Caco-2 (cell line): ENCODE results near the gene BACH2. TPM values are rescaled to one million over a fixed set of nuclear protein-coding genes. Genes with fewer than 3 reads are reported as not detected.

ENCODE experiments used
- BruUV-seq: library from RNA; stranded (reverse); fragments of 400-500 nt; replicated peaks from 2 replicates; lab custom pipeline; 2021; lab: Mats Ljungman, UMichigan
- CTCF ChIA-PET: fragments of 300-600 bp; sonication (Branson Sonifier 250); formaldehyde crosslinking; loops from one replicate; lab custom pipeline; 2022; ENCODE audit warnings: antibody characterized with exemption; lab: Charles Lee
- POLR2A ChIA-PET: fragments of 300-600 bp; sonication (Branson Sonifier 250); formaldehyde crosslinking; loops from one replicate; lab custom pipeline; 2022; ENCODE audit warnings: antibody characterized with exemption; lab: Charles Lee
- DNase-seq, 2 experiments: peaks; one replicate each; pipeline versions ENCODE4 v3.0.0 to v3.0.0-alpha.2; 2020 to 2022
- H3K27me3 ChIP-seq: replicated peaks from 2 replicates; pipeline ENCODE4 v1.6.0; 2011; ENCODE audit warnings: low read length; ENCODE audit not compliant: control insufficient read depth, insufficient read depth
- H3K36me3 ChIP-seq: 2 replicates; pipeline ENCODE4 v1.5.1; 2011; ENCODE audit warnings: low read length; ENCODE audit not compliant: control insufficient read depth, insufficient read depth
- H3K4me1 ChIP-seq: fragments of 250-450 bp; sonication (Bioruptor Pico); 2 replicates; pipeline ENCODE4 v1.5.1; 2020; ENCODE audit warnings: mild to moderate bottlenecking
- H3K4me3 ChIP-seq: 2 replicates; pipeline ENCODE4 v1.5.1; 2011; ENCODE audit warnings: low read depth, mild to moderate bottlenecking, control low read depth, low read length
- H3K9me3 ChIP-seq: fragments of 250-450 bp; sonication (Bioruptor Pico); 2 replicates; pipeline ENCODE4 v1.5.1; 2020; ENCODE audit warnings: mild to moderate bottlenecking, moderate library complexity
- H3K27ac Mint-ChIP-seq: one replicate; pipeline ENCODE4 v1.8.0; 2022; ENCODE audit warnings: mixed read lengths; ENCODE audit not compliant: unreplicated experiment
- H3K27me3 Mint-ChIP-seq: one replicate; pipeline ENCODE4 v1.8.0; 2022; ENCODE audit warnings: mixed read lengths; ENCODE audit not compliant: insufficient read depth, unreplicated experiment
- H3K36me3 Mint-ChIP-seq: one replicate; pipeline ENCODE4 v1.8.0; 2022; ENCODE audit warnings: mild to moderate bottlenecking, mixed read lengths; ENCODE audit not compliant: insufficient read depth, unreplicated experiment
- H3K4me1 Mint-ChIP-seq: one replicate; pipeline ENCODE4 v1.8.0; 2022; ENCODE audit warnings: low read depth, mixed read lengths; ENCODE audit not compliant: unreplicated experiment
- H3K4me3 Mint-ChIP-seq: one replicate; pipeline ENCODE4 v1.8.0; 2022; ENCODE audit warnings: mild to moderate bottlenecking, moderate library complexity, mixed read lengths; ENCODE audit not compliant: unreplicated experiment
- H3K9me3 Mint-ChIP-seq: one replicate; pipeline ENCODE4 v1.8.0; 2022; ENCODE audit warnings: mixed read lengths; ENCODE audit not compliant: unreplicated experiment
- intact Hi-C: fragments of 100-400 bp; cut with micrococcal nuclease; formaldehyde crosslinking; loops from one replicate; pipeline ENCODE4 v1.10.0; 2022; ENCODE audit not compliant: unreplicated experiment
- total RNA-seq: library from RNA; stranded (reverse); gene quantifications from 2 replicates; pipeline ENCODE4 v1.2.3, GENCODE V29; 2022
- TF ChIP-seq, protein P1 (sequence below), 2 experiments: fragments of 200-600 bp in 1 of 2; IDR thresholded peaks; 1 replicate in 1 of 2; 2 replicates in 1 of 2; pipeline versions ENCODE4 v1.5.1 to v1.8.0; 2011 to 2022; ENCODE audit warnings: antibody characterized with exemption in 1 of 2, control low read depth in 1 of 2, inconsistent platforms in 1 of 2, low read depth in 1 of 2, low read length in 1 of 2, mild to moderate bottlenecking in 1 of 2, moderate library complexity in 1 of 2; ENCODE audit not compliant: insufficient read depth in 1 of 2, severe bottlenecking in 1 of 2, unreplicated experiment in 1 of 2

The BACH2 gene
- total RNA-seq, 1 experiment from 2014 or later, result 0.43 TPM

- no TSS peak for BruUV-seq
- H3K36me3 Mint-ChIP-seq, result no peaks in the 10 kb centered on the region
- peaks cover 11% of the 10 kb centered on the region for H3K4me1 Mint-ChIP-seq
- no peak for DNase-seq
- POLR2A ChIA-PET, result no interaction called here
- intact Hi-C loops, result no loop called here
- Histone ChIP-seq H3K4me1 (no peaks in the 10 kb centered on the region), H3K9me3 (no peaks in the 10 kb centered on the region), H3K36me3 (no peaks in the 10 kb centered on the region), H3K27me3 (no peaks in the 10 kb centered on the region), H3K4me3 (no peak overlapping the region)
- H3K4me3 Mint-ChIP-seq, result no peak overlapping the region
- CTCF ChIA-PET, result no interaction called here
- H3K27ac Mint-ChIP-seq, result no peak overlapping the region
- H3K27me3 Mint-ChIP-seq, result no peaks in the 10 kb centered on the region
- TF ChIP-seq, protein P1, sequence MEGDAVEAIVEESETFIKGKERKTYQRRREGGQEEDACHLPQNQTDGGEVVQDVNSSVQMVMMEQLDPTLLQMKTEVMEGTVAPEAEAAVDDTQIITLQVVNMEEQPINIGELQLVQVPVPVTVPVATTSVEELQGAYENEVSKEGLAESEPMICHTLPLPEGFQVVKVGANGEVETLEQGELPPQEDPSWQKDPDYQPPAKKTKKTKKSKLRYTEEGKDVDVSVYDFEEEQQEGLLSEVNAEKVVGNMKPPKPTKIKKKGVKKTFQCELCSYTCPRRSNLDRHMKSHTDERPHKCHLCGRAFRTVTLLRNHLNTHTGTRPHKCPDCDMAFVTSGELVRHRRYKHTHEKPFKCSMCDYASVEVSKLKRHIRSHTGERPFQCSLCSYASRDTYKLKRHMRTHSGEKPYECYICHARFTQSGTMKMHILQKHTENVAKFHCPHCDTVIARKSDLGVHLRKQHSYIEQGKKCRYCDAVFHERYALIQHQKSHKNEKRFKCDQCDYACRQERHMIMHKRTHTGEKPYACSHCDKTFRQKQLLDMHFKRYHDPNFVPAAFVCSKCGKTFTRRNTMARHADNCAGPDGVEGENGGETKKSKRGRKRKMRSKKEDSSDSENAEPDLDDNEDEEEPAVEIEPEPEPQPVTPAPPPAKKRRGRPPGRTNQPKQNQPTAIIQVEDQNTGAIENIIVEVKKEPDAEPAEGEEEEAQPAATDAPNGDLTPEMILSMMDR (IDR thresholded peaks at IDR 0.05; ENCODE audit: insufficient read depth in 1 of 2, low read depth in 1 of 2, low read length in 1 of 2, severe bottlenecking in 1 of 2, unreplicated experiment in 1 of 2), result no peak
- H3K9me3 Mint-ChIP-seq, result peaks cover 9% of the 10 kb centered on the region
These were observed 96.7 kb downstream of the BACH2 start for GRCh38 chr6:90199900-90200299.

GRCh38 chr6:90198758-90199425 lies 97.8 kb downstream of the BACH2 start:
- Mint-ChIP-seq H3K27me3 (no peaks in the 10 kb centered on the region), H3K36me3 (no peaks in the 10 kb centered on the region), H3K27ac (no peak overlapping the region), H3K4me3 (no peak overlapping the region), H3K9me3 (peaks cover 9% of the 10 kb centered on the region), H3K4me1 (peaks cover 14% of the 10 kb centered on the region)
- intact Hi-C loops, result no loop called here
- DNase-seq, result no peak
- ChIA-PET CTCF (no interaction called here), POLR2A (no interaction called here)
- BruUV-seq, result no TSS peak
- Histone ChIP-seq H3K27me3 (no peaks in the 10 kb centered on the region), H3K4me3 (no peak overlapping the region), H3K36me3 (no peaks in the 10 kb centered on the region), H3K4me1 (no peaks in the 10 kb centered on the region), H3K9me3 (no peaks in the 10 kb centered on the region)
- TF ChIP-seq, protein P1 (IDR thresholded peaks at IDR 0.05; ENCODE audit: insufficient read depth in 1 of 2, low read depth in 1 of 2, low read length in 1 of 2, severe bottlenecking in 1 of 2, unreplicated experiment in 1 of 2), result no peak

DNA sequence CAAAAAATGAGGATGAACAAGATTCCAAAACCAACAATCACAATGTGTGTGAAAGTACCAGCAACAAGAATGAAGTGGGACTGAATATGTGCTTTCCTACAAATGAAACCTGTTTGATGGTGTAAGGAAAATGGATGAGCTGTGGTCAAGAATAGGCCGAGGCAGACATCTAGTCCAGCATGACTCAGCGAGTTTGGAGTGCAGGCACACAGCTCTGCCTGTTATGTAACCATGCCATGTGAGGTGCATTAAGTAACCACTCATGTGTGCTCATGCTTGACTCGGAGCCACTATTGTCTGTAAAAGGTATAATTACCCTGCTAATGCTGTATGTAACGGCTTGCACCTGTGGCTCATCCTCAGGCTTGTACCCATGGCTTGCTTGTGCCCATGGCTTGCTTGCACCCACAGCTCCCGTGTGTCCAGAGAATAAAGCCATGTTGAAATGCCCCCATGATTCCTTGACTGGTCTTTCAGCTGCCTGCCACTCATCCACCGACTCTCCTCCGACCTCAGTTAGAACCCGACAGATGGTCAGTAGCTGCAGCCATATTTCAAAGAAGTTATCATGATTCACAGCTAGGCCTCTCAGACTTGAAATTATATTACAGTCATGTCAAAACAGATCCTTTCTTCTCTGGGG lies 98.7 kb downstream of the BACH2 start:
- TF ChIP-seq, protein P1 (IDR thresholded peaks at IDR 0.05; ENCODE audit: insufficient read depth in 1 of 2, low read depth in 1 of 2, low read length in 1 of 2, severe bottlenecking in 1 of 2, unreplicated experiment in 1 of 2), result no peak
- Histone ChIP-seq H3K27me3 (no peaks in the 10 kb centered on the region), H3K4me1 (no peaks in the 10 kb centered on the region), H3K4me3 (no peak overlapping the region), H3K36me3 (no peaks in the 10 kb centered on the region), H3K9me3 (no peaks in the 10 kb centered on the region)
- no peak overlapping the region for H3K27ac Mint-ChIP-seq
- DNase-seq, result no peak
- no peaks in the 10 kb centered on the region for H3K27me3 Mint-ChIP-seq
- peaks cover 9% of the 10 kb centered on the region for H3K9me3 Mint-ChIP-seq
- H3K4me1 Mint-ChIP-seq, result peaks cover 14% of the 10 kb centered on the region
- no peaks in the 10 kb centered on the region for H3K36me3 Mint-ChIP-seq
- BruUV-seq, result no TSS peak
- no peak overlapping the region for H3K4me3 Mint-ChIP-seq
- ChIA-PET POLR2A (no interaction called here), CTCF (no interaction called here)
- intact Hi-C loops, result no loop called here
